Astrocyte (in vitro differentiated cells and primary cell): Measurements from ENCODE around the gene ANKS1A. TPM values are rescaled to one million over a fixed set of nuclear protein-coding genes. Genes with fewer than 3 reads are reported as not detected.

ENCODE experiments used
- DNase-seq: peaks from one replicate; pipeline ENCODE4 v3.0.0-alpha.2; 2010; ENCODE audit warnings: low read depth
- FAIRE-seq: peaks from 2 replicates; lab custom pipeline; 2011; peaks lifted over from hg19 to GRCh38; lab: Jason Lieb, UNC
- H2AFZ ChIP-seq: 2 replicates; pipeline ENCODE4 v1.6.0; 2012; ENCODE audit warnings: low read depth, low read length, inconsistent platforms
- H3K27ac ChIP-seq: 2 replicates; pipeline ENCODE4 v1.5.1; 2011; ENCODE audit warnings: low read depth, low read length, inconsistent platforms
- H3K27me3 ChIP-seq: 2 replicates; pipeline ENCODE4 v1.6.0; 2011; ENCODE audit warnings: low read length, inconsistent platforms; ENCODE audit not compliant: insufficient read depth
- H3K36me3 ChIP-seq: 2 replicates; pipeline ENCODE4 v1.5.1; 2011; ENCODE audit warnings: low read length, inconsistent platforms; ENCODE audit not compliant: insufficient read depth
- H3K4me1 ChIP-seq: 2 replicates; pipeline ENCODE4 v1.5.1; 2011; ENCODE audit warnings: low read length, inconsistent platforms; ENCODE audit not compliant: insufficient read depth
- H3K4me2 ChIP-seq: 2 replicates; pipeline ENCODE4 v1.6.0; 2012; ENCODE audit warnings: low read length, inconsistent platforms
- H3K4me3 ChIP-seq: 2 replicates; pipeline ENCODE4 v1.5.1; 2011; ENCODE audit warnings: low read depth, mild to moderate bottlenecking, low read length, inconsistent platforms; ENCODE audit not compliant: insufficient read depth
- H3K79me2 ChIP-seq: 2 replicates; pipeline ENCODE4 v1.6.0; 2012; ENCODE audit warnings: mild to moderate bottlenecking, low read length, inconsistent platforms; ENCODE audit not compliant: insufficient read depth
- H3K9ac ChIP-seq: 2 replicates; pipeline ENCODE4 v1.6.0; 2012; ENCODE audit warnings: mild to moderate bottlenecking, low read length, inconsistent platforms
- H3K9me3 ChIP-seq: 2 replicates; pipeline ENCODE4 v1.5.1; 2012; ENCODE audit warnings: low read depth, mild to moderate bottlenecking, low read length, inconsistent platforms; ENCODE audit not compliant: insufficient read depth
- H4K20me1 ChIP-seq: 2 replicates; pipeline ENCODE4 v1.6.0; 2012; ENCODE audit warnings: low read length, inconsistent platforms; ENCODE audit not compliant: insufficient read depth
- H3K27ac Mint-ChIP-seq: one replicate; pipeline ENCODE4 v1.8.0; 2021; ENCODE audit warnings: mild to moderate bottlenecking, mixed read lengths; ENCODE audit not compliant: unreplicated experiment
- H3K27me3 Mint-ChIP-seq: one replicate; pipeline ENCODE4 v1.8.0; 2021; ENCODE audit warnings: low read depth, mixed read lengths; ENCODE audit not compliant: unreplicated experiment
- H3K36me3 Mint-ChIP-seq: one replicate; pipeline ENCODE4 v1.8.0; 2021; ENCODE audit warnings: low read depth, mixed read lengths; ENCODE audit not compliant: unreplicated experiment
- H3K4me1 Mint-ChIP-seq: one replicate; pipeline ENCODE4 v1.8.0; 2021; ENCODE audit warnings: low read depth, mixed read lengths; ENCODE audit not compliant: unreplicated experiment
- H3K4me3 Mint-ChIP-seq: one replicate; pipeline ENCODE4 v1.8.0; 2021; ENCODE audit warnings: mild to moderate bottlenecking, moderate library complexity, mixed read lengths; ENCODE audit not compliant: unreplicated experiment
- H3K9me3 Mint-ChIP-seq: one replicate; pipeline ENCODE4 v1.8.0; 2021; ENCODE audit warnings: mild to moderate bottlenecking, mixed read lengths; ENCODE audit not compliant: unreplicated experiment
- EZH2 ChIP-seq: IDR thresholded peaks from 2 replicates; pipeline ENCODE4 v1.6.1; 2012; ENCODE audit warnings: mild to moderate bottlenecking, low read length, inconsistent platforms; ENCODE audit not compliant: insufficient read depth
- total RNA-seq: library from RNA; stranded (reverse); gene quantifications from 2 replicates; pipeline ENCODE4 v1.2.1, GENCODE V29; 2021
- TF ChIP-seq, protein P1 (sequence below): IDR thresholded peaks from 2 replicates; pipeline ENCODE4 v1.5.1; 2011; ENCODE audit warnings: low read depth, mild to moderate bottlenecking, inconsistent platforms, low read length, moderate library complexity; ENCODE audit not compliant: insufficient read depth

ANKS1A gene
- total RNA-seq, 1 donor from 2014 or later: 18.0 TPM

- no peaks in the 10 kb centered on the region for H3K79me2 ChIP-seq
Measured at GRCh38 chr6:35030099-35030498, 141.0 kb downstream of the ANKS1A start.

GRCh38 chr6:35031611-35032529 is 142.8 kb downstream of the ANKS1A start:
- DNase-seq (no peak), FAIRE-seq (no peak)
- Histone ChIP-seq H3K36me3 (no peaks in the 10 kb centered on the region), H3K27ac (no peak overlapping the region), H3K4me3 (no peak overlapping the region), H3K4me2 (no peak overlapping the region), H3K9ac (no peak overlapping the region), H3K79me2 (no peaks in the 10 kb centered on the region), H3K9me3 (no peaks in the 10 kb centered on the region), H3K4me1 (peaks cover 4% of the 10 kb centered on the region), H2AFZ (no peak overlapping the region), H4K20me1 (no peaks in the 10 kb centered on the region), H3K27me3 (no peaks in the 10 kb centered on the region)
- Mint-ChIP-seq H3K36me3 (peaks cover 12% of the 10 kb centered on the region), H3K27me3 (no peaks in the 10 kb centered on the region), H3K9me3 (no peaks in the 10 kb centered on the region), H3K4me1 (peaks cover 8% of the 10 kb centered on the region), H3K27ac (no peak overlapping the region), H3K4me3 (no peak overlapping the region)
- TF ChIP-seq, protein P1, sequence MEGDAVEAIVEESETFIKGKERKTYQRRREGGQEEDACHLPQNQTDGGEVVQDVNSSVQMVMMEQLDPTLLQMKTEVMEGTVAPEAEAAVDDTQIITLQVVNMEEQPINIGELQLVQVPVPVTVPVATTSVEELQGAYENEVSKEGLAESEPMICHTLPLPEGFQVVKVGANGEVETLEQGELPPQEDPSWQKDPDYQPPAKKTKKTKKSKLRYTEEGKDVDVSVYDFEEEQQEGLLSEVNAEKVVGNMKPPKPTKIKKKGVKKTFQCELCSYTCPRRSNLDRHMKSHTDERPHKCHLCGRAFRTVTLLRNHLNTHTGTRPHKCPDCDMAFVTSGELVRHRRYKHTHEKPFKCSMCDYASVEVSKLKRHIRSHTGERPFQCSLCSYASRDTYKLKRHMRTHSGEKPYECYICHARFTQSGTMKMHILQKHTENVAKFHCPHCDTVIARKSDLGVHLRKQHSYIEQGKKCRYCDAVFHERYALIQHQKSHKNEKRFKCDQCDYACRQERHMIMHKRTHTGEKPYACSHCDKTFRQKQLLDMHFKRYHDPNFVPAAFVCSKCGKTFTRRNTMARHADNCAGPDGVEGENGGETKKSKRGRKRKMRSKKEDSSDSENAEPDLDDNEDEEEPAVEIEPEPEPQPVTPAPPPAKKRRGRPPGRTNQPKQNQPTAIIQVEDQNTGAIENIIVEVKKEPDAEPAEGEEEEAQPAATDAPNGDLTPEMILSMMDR: no peak
- TF ChIP-seq EZH2: no peak

More at GRCh38 chr6:35030099-35030498, 141.0 kb downstream of the ANKS1A start:
- Mint-ChIP-seq H3K36me3 (peaks cover 12% of the 10 kb centered on the region), H3K27me3 (no peaks in the 10 kb centered on the region), H3K27ac (no peak overlapping the region), H3K9me3 (no peaks in the 10 kb centered on the region), H3K4me3 (no peak overlapping the region), H3K4me1 (peaks cover 23% of the 10 kb centered on the region)
- no peak for FAIRE-seq
- H3K4me2 ChIP-seq: no peak overlapping the region
- no peak overlapping the region for H3K27ac ChIP-seq
- DNase-seq: no peak
- no peaks in the 10 kb centered on the region for H3K27me3 ChIP-seq
- H2AFZ ChIP-seq: no peak overlapping the region
- H3K9ac ChIP-seq: no peak overlapping the region
- H3K4me3 ChIP-seq: no peak overlapping the region
- no peaks in the 10 kb centered on the region for H3K9me3 ChIP-seq
- H4K20me1 ChIP-seq: no peaks in the 10 kb centered on the region
- no peak for TF ChIP-seq EZH2
- TF ChIP-seq, protein P1: no peak
- H3K36me3 ChIP-seq: no peaks in the 10 kb centered on the region
- H3K4me1 ChIP-seq: peaks cover 19% of the 10 kb centered on the region

DNA sequence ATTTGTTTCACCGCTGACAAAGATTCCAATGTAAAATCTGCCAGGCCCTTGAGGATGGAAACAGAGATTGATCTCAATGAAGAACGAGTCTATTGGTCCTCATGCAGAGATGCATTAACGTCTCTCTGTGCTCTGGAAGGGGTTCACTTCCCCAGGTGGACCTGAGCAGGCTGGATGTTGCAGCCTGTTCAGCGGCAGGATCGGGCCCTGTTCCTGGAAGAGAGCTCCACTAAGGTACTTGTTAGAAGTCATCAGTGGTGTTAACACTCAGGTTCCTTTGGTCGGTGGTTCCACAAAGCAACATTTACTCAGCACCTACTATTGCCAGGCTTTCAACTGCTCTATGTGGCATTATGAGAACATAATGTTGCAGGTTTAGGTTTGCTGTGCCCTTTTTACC is 144.6 kb downstream of the ANKS1A start:
- H3K27me3 Mint-ChIP-seq: no peaks in the 10 kb centered on the region
- H4K20me1 ChIP-seq: no peaks in the 10 kb centered on the region
- no peak overlapping the region for H3K4me3 Mint-ChIP-seq
- H3K4me2 ChIP-seq: no peak overlapping the region
- no peak overlapping the region for H3K4me3 ChIP-seq
- no peak overlapping the region for H3K27ac Mint-ChIP-seq
- H3K36me3 Mint-ChIP-seq: peaks cover 7% of the 10 kb centered on the region
- TF ChIP-seq, protein P1: no peak
- TF ChIP-seq EZH2: no peak
- H3K36me3 ChIP-seq: no peaks in the 10 kb centered on the region
- no peaks in the 10 kb centered on the region for H3K27me3 ChIP-seq
- no peaks in the 10 kb centered on the region for H3K4me1 ChIP-seq
- peaks cover 17% of the 10 kb centered on the region for H3K4me1 Mint-ChIP-seq
- DNase-seq: no peak
- H2AFZ ChIP-seq: no peak overlapping the region
- H3K27ac ChIP-seq: no peak overlapping the region
- no peaks in the 10 kb centered on the region for H3K9me3 ChIP-seq
- no peak for FAIRE-seq
- no peaks in the 10 kb centered on the region for H3K79me2 ChIP-seq
- no peaks in the 10 kb centered on the region for H3K9me3 Mint-ChIP-seq
- H3K9ac ChIP-seq: no peak overlapping the region
